KMS-11 (cell line): ENCODE measurements around the gene KCNC4.

Source experiments
- H2AFZ ChIP-seq: fragments of 200-600 bp; sonication (generic); 2 replicates; pipeline ENCODE4 v1.6.1; 2016; ENCODE audit warnings: antibody characterized with exemption, mixed run types, low read depth
- H3K27ac ChIP-seq: fragments of 200-600 bp; sonication (generic); 2 replicates; pipeline ENCODE4 v1.6.1; 2016; ENCODE audit warnings: mild to moderate bottlenecking, mixed run types
- H3K27me3 ChIP-seq: fragments of 200-600 bp; sonication (generic); 2 replicates; pipeline ENCODE4 v1.6.1; 2017; ENCODE audit warnings: mild to moderate bottlenecking, low read depth, mixed run types, moderate library complexity; ENCODE audit not compliant: insufficient read depth
- H3K36me3 ChIP-seq: fragments of 200-600 bp; sonication (generic); 2 replicates; pipeline ENCODE4 v1.6.1; 2017; ENCODE audit warnings: mild to moderate bottlenecking, mixed run types; ENCODE audit not compliant: insufficient read depth
- H3K4me1 ChIP-seq: fragments of 200-600 bp; sonication (generic); 2 replicates; pipeline ENCODE4 v1.6.1; 2016; ENCODE audit warnings: mild to moderate bottlenecking, low read depth, mixed run types; ENCODE audit not compliant: poor library complexity, severe bottlenecking
- H3K4me2 ChIP-seq: fragments of 200-600 bp; sonication (generic); 2 replicates; pipeline ENCODE4 v1.7.0; 2016; ENCODE audit warnings: mild to moderate bottlenecking, mixed run types
- H3K4me3 ChIP-seq: fragments of 200-600 bp; sonication (generic); IDR thresholded peaks from 2 replicates; pipeline ENCODE4 v1.6.1; 2017; ENCODE audit warnings: low read depth, low read length, mixed read lengths; ENCODE audit not compliant: insufficient read depth
- H3K79me2 ChIP-seq: fragments of 200-600 bp; sonication (generic); 2 replicates; pipeline ENCODE4 v1.6.1; 2016; ENCODE audit warnings: low read depth, mixed run types; ENCODE audit not compliant: insufficient read depth
- H3K9ac ChIP-seq: fragments of 200-600 bp; sonication (generic); 2 replicates; pipeline ENCODE4 v1.6.1; 2016; ENCODE audit warnings: mild to moderate bottlenecking, mixed run types
- H4K20me1 ChIP-seq: fragments of 200-600 bp; sonication (generic); 2 replicates; pipeline ENCODE4 v1.6.1; 2016; ENCODE audit warnings: mild to moderate bottlenecking, mixed run types; ENCODE audit not compliant: insufficient read depth
- CTCF ChIP-seq: fragments of 200-600 bp; sonication (generic); conservative IDR thresholded peaks from 2 replicates; pipeline ENCODE4 v1.6.1; 2017; ENCODE audit warnings: low read depth, mild to moderate bottlenecking, antibody characterized with exemption, low read length, moderate library complexity, mixed read lengths

KCNC4 gene

GRCh38 chr1:110185181-110185580, 24.9 kb upstream of the KCNC4 start:
- no peak for TF ChIP-seq CTCF
- no peaks in the 10 kb centered on the region for H3K79me2 ChIP-seq

GRCh38 chr1:110186558-110186957, 23.6 kb upstream of the KCNC4 start:
- Histone ChIP-seq H3K4me3 (no peak overlapping the region), H3K79me2 (no peaks in the 10 kb centered on the region), H3K4me1 (no peaks in the 10 kb centered on the region), H3K9ac (no peak overlapping the region), H3K27ac (no peak overlapping the region), H3K36me3 (no peaks in the 10 kb centered on the region), H4K20me1 (no peaks in the 10 kb centered on the region), H3K27me3 (no peaks in the 10 kb centered on the region), H3K4me2 (no peak overlapping the region), H2AFZ (no peak overlapping the region)
- no peak for TF ChIP-seq CTCF

More at GRCh38 chr1:110185181-110185580, 24.9 kb upstream of the KCNC4 start:
- no peak overlapping the region for H3K9ac ChIP-seq
- no peak overlapping the region for H2AFZ ChIP-seq
- H3K4me2 ChIP-seq = no peak overlapping the region
- no peaks in the 10 kb centered on the region for H4K20me1 ChIP-seq
- no peak overlapping the region for H3K4me3 ChIP-seq
- H3K27ac ChIP-seq = no peak overlapping the region
- H3K27me3 ChIP-seq = no peaks in the 10 kb centered on the region
- H3K36me3 ChIP-seq = no peaks in the 10 kb centered on the region
- H3K4me1 ChIP-seq = no peaks in the 10 kb centered on the region

- Histone ChIP-seq H3K4me1 (no peaks in the 10 kb centered on the region), H3K9ac (no peak overlapping the region), H3K36me3 (no peaks in the 10 kb centered on the region), H3K79me2 (no peaks in the 10 kb centered on the region), H2AFZ (no peak overlapping the region), H3K4me3 (no peak overlapping the region), H3K4me2 (no peak overlapping the region), H3K27me3 (no peaks in the 10 kb centered on the region), H3K27ac (no peak overlapping the region), H4K20me1 (no peaks in the 10 kb centered on the region)
- TF ChIP-seq CTCF = no peak
These were observed 22.8 kb upstream of the KCNC4 start for GRCh38 chr1:110187139-110187890.

GRCh38 chr1:110188035-110188618, 22.0 kb upstream of the KCNC4 start:
- no peak overlapping the region for H3K27ac ChIP-seq
- H3K4me2 ChIP-seq = no peak overlapping the region
- H3K36me3 ChIP-seq = no peaks in the 10 kb centered on the region
- H3K27me3 ChIP-seq = no peaks in the 10 kb centered on the region
- H3K4me1 ChIP-seq = no peaks in the 10 kb centered on the region
- no peaks in the 10 kb centered on the region for H3K79me2 ChIP-seq
- TF ChIP-seq CTCF = no peak
- no peak overlapping the region for H2AFZ ChIP-seq
- no peaks in the 10 kb centered on the region for H4K20me1 ChIP-seq
- no peak overlapping the region for H3K9ac ChIP-seq
- H3K4me3 ChIP-seq = no peak overlapping the region
